ENCODE data around the gene DRAM2.

DNA sequence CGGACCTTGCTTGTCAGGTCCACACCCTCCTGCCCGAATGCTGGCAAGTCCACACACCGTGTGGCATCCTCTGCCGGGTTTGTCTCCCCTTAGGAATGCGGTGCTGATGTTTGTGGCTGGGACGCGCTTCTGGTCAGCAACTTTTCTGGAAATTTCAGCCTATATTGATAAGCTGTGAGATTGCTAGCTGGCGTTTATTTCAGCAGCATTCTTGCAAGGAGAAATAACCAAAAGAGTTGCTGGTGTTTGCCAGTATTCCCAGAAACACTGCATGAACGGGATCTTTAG, 731 bp upstream of the DRAM2 start:
- TF ChIP-seq, protein P1, sequence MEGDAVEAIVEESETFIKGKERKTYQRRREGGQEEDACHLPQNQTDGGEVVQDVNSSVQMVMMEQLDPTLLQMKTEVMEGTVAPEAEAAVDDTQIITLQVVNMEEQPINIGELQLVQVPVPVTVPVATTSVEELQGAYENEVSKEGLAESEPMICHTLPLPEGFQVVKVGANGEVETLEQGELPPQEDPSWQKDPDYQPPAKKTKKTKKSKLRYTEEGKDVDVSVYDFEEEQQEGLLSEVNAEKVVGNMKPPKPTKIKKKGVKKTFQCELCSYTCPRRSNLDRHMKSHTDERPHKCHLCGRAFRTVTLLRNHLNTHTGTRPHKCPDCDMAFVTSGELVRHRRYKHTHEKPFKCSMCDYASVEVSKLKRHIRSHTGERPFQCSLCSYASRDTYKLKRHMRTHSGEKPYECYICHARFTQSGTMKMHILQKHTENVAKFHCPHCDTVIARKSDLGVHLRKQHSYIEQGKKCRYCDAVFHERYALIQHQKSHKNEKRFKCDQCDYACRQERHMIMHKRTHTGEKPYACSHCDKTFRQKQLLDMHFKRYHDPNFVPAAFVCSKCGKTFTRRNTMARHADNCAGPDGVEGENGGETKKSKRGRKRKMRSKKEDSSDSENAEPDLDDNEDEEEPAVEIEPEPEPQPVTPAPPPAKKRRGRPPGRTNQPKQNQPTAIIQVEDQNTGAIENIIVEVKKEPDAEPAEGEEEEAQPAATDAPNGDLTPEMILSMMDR (IDR thresholded peaks at IDR 0.05) = no peak
- TF ChIP-seq POLR2A (IDR thresholded peaks at IDR 0.05; ENCODE audit: low read depth) (no peak), POLR2AphosphoS5 (IDR thresholded peaks at IDR 0.05) (no peak), EP300 (IDR thresholded peaks at IDR 0.05) (no peak)
